Measurements from ENCODE around the gene RAD9B.

DNA sequence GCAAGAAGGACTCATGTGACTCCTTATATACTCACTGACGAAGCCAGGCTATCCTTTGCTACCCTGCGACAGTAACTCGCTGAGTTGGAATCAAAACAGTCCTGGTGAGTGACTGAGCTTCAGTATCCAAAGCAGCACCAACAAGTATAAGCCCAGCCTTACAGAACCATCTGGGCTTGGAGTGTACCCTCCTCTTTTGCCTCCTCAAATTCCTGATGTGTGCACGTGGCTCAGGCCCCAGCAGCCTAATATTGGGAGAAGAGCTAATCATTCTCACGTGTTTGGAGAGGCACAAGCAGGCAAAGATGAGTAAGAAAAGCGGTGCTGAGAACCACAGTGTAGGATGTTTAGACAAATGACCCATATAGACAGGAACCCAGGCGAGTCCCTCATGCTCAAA, 46.5 kb downstream of the RAD9B start:
- TF ChIP-seq, protein P1, sequence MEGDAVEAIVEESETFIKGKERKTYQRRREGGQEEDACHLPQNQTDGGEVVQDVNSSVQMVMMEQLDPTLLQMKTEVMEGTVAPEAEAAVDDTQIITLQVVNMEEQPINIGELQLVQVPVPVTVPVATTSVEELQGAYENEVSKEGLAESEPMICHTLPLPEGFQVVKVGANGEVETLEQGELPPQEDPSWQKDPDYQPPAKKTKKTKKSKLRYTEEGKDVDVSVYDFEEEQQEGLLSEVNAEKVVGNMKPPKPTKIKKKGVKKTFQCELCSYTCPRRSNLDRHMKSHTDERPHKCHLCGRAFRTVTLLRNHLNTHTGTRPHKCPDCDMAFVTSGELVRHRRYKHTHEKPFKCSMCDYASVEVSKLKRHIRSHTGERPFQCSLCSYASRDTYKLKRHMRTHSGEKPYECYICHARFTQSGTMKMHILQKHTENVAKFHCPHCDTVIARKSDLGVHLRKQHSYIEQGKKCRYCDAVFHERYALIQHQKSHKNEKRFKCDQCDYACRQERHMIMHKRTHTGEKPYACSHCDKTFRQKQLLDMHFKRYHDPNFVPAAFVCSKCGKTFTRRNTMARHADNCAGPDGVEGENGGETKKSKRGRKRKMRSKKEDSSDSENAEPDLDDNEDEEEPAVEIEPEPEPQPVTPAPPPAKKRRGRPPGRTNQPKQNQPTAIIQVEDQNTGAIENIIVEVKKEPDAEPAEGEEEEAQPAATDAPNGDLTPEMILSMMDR (IDR thresholded peaks at IDR 0.05): no peak
- TF ChIP-seq POLR2A (IDR thresholded peaks at IDR 0.05): no peak
